ENCODE data around the gene LAMA3. TPM values are rescaled to one million over a fixed set of nuclear protein-coding genes. Genes with fewer than 3 reads are reported as not detected.

The LAMA3 gene
- polyA plus RNA-seq, 1 donor from 2014 or later: 3.4 TPM

DNA sequence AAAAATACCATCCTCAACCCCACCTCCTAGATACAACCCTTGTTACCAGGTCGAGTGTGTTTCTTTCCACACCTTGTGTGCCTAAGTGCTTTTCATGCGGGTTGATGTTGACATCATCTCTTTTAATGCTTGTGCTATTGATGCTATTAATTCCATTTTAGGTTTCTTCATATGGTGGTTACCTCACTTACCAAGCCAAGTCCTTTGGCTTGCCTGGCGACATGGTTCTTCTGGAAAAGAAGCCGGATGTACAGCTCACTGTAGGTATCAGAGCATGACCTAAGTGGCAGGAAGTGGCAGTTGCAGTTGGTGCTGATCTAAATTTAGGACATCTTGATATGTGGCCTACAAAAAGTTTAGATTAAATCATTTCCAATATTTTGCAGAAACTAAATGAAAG is 175.4 kb downstream of the LAMA3 start:
- no peaks in the 10 kb centered on the region for H3K27me3 ChIP-seq (ENCODE audit: insufficient read depth, low read depth, low read length)
- H3K9ac ChIP-seq (ENCODE audit: low read length): no peak overlapping the region
- H4K20me1 ChIP-seq (ENCODE audit: insufficient read depth): no peaks in the 10 kb centered on the region
- no peaks in the 10 kb centered on the region for H3K9me3 ChIP-seq (ENCODE audit: low read length)
- no peaks in the 10 kb centered on the region for H3F3A ChIP-seq (ENCODE audit: insufficient read depth, low read length, poor library complexity, severe bottlenecking)
- H3K9me2 ChIP-seq (ENCODE audit: insufficient read depth, low read length): no peaks in the 10 kb centered on the region
- no peaks in the 10 kb centered on the region for H3K79me2 ChIP-seq (replicated peaks; ENCODE audit: insufficient read depth, low read length)
- no peak overlapping the region for H2AFZ ChIP-seq (ENCODE audit: low read depth, low read length)
- no peak overlapping the region for H3K4me3 ChIP-seq (ENCODE audit: low read length)
- no peaks in the 10 kb centered on the region for H3K36me3 ChIP-seq (ENCODE audit: insufficient read depth, low read length)
- TF ChIP-seq EZH2 (IDR thresholded peaks at IDR 0.05; ENCODE audit: borderline replicate concordance, insufficient read depth, low read length, poor library complexity, severe bottlenecking): no peak
- TF ChIP-seq TAF1 (IDR thresholded peaks at IDR 0.05; ENCODE audit: low read depth): no peak
- TF ChIP-seq, protein P1, sequence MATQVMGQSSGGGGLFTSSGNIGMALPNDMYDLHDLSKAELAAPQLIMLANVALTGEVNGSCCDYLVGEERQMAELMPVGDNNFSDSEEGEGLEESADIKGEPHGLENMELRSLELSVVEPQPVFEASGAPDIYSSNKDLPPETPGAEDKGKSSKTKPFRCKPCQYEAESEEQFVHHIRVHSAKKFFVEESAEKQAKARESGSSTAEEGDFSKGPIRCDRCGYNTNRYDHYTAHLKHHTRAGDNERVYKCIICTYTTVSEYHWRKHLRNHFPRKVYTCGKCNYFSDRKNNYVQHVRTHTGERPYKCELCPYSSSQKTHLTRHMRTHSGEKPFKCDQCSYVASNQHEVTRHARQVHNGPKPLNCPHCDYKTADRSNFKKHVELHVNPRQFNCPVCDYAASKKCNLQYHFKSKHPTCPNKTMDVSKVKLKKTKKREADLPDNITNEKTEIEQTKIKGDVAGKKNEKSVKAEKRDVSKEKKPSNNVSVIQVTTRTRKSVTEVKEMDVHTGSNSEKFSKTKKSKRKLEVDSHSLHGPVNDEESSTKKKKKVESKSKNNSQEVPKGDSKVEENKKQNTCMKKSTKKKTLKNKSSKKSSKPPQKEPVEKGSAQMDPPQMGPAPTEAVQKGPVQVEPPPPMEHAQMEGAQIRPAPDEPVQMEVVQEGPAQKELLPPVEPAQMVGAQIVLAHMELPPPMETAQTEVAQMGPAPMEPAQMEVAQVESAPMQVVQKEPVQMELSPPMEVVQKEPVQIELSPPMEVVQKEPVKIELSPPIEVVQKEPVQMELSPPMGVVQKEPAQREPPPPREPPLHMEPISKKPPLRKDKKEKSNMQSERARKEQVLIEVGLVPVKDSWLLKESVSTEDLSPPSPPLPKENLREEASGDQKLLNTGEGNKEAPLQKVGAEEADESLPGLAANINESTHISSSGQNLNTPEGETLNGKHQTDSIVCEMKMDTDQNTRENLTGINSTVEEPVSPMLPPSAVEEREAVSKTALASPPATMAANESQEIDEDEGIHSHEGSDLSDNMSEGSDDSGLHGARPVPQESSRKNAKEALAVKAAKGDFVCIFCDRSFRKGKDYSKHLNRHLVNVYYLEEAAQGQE (IDR thresholded peaks at IDR 0.05; ENCODE audit: borderline replicate concordance): no peak
- TF ChIP-seq, protein P2, sequence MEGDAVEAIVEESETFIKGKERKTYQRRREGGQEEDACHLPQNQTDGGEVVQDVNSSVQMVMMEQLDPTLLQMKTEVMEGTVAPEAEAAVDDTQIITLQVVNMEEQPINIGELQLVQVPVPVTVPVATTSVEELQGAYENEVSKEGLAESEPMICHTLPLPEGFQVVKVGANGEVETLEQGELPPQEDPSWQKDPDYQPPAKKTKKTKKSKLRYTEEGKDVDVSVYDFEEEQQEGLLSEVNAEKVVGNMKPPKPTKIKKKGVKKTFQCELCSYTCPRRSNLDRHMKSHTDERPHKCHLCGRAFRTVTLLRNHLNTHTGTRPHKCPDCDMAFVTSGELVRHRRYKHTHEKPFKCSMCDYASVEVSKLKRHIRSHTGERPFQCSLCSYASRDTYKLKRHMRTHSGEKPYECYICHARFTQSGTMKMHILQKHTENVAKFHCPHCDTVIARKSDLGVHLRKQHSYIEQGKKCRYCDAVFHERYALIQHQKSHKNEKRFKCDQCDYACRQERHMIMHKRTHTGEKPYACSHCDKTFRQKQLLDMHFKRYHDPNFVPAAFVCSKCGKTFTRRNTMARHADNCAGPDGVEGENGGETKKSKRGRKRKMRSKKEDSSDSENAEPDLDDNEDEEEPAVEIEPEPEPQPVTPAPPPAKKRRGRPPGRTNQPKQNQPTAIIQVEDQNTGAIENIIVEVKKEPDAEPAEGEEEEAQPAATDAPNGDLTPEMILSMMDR (IDR thresholded peaks at IDR 0.05; ENCODE audit: poor library complexity, severe bottlenecking): no peak
- no peak for TF ChIP-seq MXI1 (conservative IDR thresholded peaks at IDR 0.05; ENCODE audit: poor library complexity, severe bottlenecking)
- no peak for TF ChIP-seq RAD21 (conservative IDR thresholded peaks at IDR 0.05)
- no peak for TF ChIP-seq EP300 (conservative IDR thresholded peaks at IDR 0.05; ENCODE audit: poor library complexity, severe bottlenecking)
- no peak for TF ChIP-seq SMC3 (conservative IDR thresholded peaks at IDR 0.05; ENCODE audit: poor library complexity)
- TF ChIP-seq POLR2AphosphoS5 (IDR thresholded peaks at IDR 0.05): no peak
- H3K4me2 ChIP-seq (ENCODE audit: low read length): no peak overlapping the region
- no peak overlapping the region for H3K27ac ChIP-seq (ENCODE audit: low read length)

DNA sequence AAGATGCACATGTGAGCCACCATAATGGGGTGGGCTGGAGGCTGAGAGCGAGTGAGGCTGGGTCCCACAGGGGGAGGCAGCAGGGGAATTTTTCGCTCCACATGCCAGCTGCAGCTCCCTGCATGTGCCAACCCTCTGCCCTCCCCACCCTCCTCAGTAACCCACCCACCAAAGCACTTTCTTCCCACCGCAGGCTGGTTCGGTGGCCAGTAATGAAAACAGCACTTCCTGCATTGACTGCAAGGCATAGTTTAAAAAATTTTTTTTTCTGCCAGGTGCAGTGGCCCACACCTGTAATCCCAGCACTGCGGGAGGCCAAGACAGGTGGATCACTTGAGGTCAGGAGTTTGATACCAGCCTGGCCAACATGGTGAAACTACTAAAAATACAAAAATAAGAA is 177.8 kb downstream of the LAMA3 start:
- H3K79me2 ChIP-seq (replicated peaks; ENCODE audit: insufficient read depth, low read length): no peaks in the 10 kb centered on the region
- H3K9ac ChIP-seq (ENCODE audit: low read length): no peak overlapping the region
- TF ChIP-seq POLR2AphosphoS5 (IDR thresholded peaks at IDR 0.05) (no peak), TAF1 (IDR thresholded peaks at IDR 0.05; ENCODE audit: low read depth) (no peak), RAD21 (conservative IDR thresholded peaks at IDR 0.05) (no peak), SMC3 (conservative IDR thresholded peaks at IDR 0.05; ENCODE audit: poor library complexity) (no peak), EP300 (conservative IDR thresholded peaks at IDR 0.05; ENCODE audit: poor library complexity, severe bottlenecking) (no peak), MXI1 (conservative IDR thresholded peaks at IDR 0.05; ENCODE audit: poor library complexity, severe bottlenecking) (no peak), EZH2 (IDR thresholded peaks at IDR 0.05; ENCODE audit: borderline replicate concordance, insufficient read depth, low read length, poor library complexity, severe bottlenecking) (no peak)
- TF ChIP-seq, protein P1 (IDR thresholded peaks at IDR 0.05; ENCODE audit: borderline replicate concordance): no peak
- TF ChIP-seq, protein P2 (IDR thresholded peaks at IDR 0.05; ENCODE audit: poor library complexity, severe bottlenecking): no peak
- H4K20me1 ChIP-seq (ENCODE audit: insufficient read depth): no peaks in the 10 kb centered on the region
- H2AFZ ChIP-seq (ENCODE audit: low read depth, low read length): no peak overlapping the region
- no peak overlapping the region for H3K4me3 ChIP-seq (ENCODE audit: low read length)
- H3K9me3 ChIP-seq (ENCODE audit: low read length): no peaks in the 10 kb centered on the region
- H3K4me2 ChIP-seq (ENCODE audit: low read length): no peak overlapping the region
- H3K9me2 ChIP-seq (ENCODE audit: insufficient read depth, low read length): no peaks in the 10 kb centered on the region
- no peaks in the 10 kb centered on the region for H3K36me3 ChIP-seq (ENCODE audit: insufficient read depth, low read length)
- H3F3A ChIP-seq (ENCODE audit: insufficient read depth, low read length, poor library complexity, severe bottlenecking): no peaks in the 10 kb centered on the region
- no peaks in the 10 kb centered on the region for H3K27me3 ChIP-seq (ENCODE audit: insufficient read depth, low read depth, low read length)
- no peak overlapping the region for H3K27ac ChIP-seq (ENCODE audit: low read length)
